OCI-LY3 (cell line): ENCODE measurements around the gene CCNQ.

Experiments used
- CTCF ChIP-seq: fragments of 200-600, 300-600 bp; sonication (generic); IDR thresholded peaks from 2 replicates; pipeline ENCODE4 v1.5.1; 2014; ENCODE audit warnings: antibody characterized with exemption, low read length, low read depth
- EZH2phosphoT487 ChIP-seq: fragments of 200-600 bp; shearing (Covaris generic); IDR thresholded peaks from 2 replicates; pipeline ENCODE4 v1.6.1; 2018; ENCODE audit warnings: antibody characterized with exemption, mixed run types, low read depth

- TF ChIP-seq CTCF (no peak), EZH2phosphoT487 (no peak)
These were observed 20.1 kb downstream of the CCNQ start for GRCh38 chrX:153578889-153579288.
